NCI-H1092 (cell line): ENCODE measurements around the gene PMPCA.
"Not testable (repeated sequence)": the region's sequence is repeated elsewhere in the genome, so short reads cannot be mapped to it uniquely, and the experiment has no call there.

Experiments used
- DNase-seq: peaks from one replicate; lab custom pipeline; 2025; lab: John Stamatoyannopoulos, UW

The PMPCA gene

GRCh38 chr9:136394312-136395019 lies 16.0 kb upstream of the PMPCA start:
- DNase-seq, result no peak

GRCh38 chr9:136395020-136395340 lies 15.5 kb upstream of the PMPCA start:
- DNase-seq, result no peak

DNA sequence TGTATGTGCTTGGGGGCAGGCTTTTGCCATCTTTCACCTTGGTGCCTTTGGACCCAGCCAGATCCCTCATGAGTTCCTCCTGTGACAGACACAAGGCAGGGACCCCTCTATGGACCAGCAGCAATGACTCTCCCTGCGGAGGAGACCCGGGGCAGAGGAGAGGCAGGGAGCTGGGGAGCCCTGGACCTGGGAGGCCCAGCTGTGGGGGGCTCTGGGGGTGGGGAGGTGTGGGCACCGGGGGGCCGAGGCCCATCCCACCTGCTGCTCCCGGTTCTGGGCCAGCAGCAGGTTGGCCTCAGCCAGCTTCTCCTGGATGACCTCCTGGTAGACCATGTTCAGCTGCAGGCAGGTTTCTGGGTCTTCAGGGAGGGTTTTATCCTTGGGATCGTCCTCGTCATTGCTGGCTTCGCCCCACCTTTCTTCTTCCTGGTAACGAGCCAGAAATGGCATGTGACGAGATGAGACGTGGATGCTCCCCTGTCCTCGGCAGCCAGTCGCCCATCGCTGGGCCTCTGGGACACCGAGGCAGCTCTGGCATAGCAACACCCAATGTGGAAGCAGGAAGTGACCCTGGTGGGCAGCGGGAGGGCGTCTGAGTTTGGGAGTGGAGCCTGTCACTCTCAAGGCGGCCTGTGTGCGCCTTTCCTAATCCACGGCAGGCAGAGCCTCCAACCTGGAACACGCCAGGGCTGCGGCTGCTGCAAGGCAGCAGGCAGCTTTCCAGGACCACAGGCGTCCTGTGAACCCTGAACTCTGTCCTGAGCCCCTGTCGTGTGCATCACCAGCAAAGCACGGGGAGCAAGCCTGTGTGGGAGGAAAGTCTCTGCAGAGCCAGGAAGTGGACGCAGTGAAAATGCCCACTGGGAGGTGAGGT lies 14.9 kb upstream of the PMPCA start:
- DNase-seq, result no peak

DNA sequence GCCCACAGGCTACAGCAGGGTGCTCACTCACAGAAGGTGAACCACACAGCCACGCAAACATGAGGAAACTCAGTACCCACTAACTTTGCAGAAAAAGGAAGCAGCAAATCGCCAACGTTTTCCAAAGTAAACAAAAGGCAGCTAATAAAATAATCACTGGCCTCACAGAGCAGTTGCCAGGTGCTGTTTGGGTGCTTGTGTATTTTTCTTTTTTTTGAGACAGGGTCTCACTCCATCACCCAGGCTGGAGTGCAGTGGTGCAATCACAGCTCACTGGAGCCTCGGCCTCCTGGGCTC lies 14.3 kb upstream of the PMPCA start:
- DNase-seq, result no peak

DNA sequence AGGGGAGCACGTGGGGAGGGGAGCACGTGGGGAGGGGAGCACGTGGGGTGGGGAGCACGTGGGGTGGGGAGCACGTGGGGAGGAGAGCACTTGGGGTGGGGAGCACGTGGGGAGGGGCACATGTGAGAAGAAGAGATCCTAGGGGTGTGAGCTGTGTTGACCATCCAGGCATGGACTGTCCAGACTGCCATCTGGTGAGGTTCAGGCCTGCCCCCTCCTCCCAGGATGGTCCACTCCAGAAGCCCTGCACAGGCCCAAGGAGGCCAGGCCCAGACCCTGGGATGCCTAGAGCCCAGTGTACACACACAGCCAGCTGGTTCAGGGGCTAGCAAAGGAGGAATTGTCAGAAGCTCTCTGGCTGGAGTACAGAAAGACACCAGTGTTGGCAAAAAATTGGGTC lies 12.8 kb upstream of the PMPCA start:
- DNase-seq, result no peak

DNA sequence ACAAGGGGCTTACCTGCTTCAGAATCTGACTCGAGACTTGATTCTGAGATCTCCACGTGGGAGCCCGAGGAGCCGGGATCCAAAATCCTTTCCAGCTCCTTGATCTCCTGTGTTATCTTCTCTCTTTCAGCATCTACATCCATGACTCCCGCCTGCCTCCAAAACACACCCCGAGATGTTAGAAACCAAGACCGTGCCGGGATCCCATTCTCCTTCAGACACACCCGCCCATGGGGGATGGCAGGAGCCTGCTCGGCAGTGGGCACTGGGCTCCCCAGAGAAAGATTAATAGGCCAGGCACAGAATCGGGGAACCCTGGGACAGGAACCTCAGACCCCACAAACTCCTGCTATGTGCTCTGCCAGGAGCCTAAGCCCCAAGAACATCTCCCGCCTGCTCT lies 12.2 kb upstream of the PMPCA start:
- DNase-seq, result no peak

DNA sequence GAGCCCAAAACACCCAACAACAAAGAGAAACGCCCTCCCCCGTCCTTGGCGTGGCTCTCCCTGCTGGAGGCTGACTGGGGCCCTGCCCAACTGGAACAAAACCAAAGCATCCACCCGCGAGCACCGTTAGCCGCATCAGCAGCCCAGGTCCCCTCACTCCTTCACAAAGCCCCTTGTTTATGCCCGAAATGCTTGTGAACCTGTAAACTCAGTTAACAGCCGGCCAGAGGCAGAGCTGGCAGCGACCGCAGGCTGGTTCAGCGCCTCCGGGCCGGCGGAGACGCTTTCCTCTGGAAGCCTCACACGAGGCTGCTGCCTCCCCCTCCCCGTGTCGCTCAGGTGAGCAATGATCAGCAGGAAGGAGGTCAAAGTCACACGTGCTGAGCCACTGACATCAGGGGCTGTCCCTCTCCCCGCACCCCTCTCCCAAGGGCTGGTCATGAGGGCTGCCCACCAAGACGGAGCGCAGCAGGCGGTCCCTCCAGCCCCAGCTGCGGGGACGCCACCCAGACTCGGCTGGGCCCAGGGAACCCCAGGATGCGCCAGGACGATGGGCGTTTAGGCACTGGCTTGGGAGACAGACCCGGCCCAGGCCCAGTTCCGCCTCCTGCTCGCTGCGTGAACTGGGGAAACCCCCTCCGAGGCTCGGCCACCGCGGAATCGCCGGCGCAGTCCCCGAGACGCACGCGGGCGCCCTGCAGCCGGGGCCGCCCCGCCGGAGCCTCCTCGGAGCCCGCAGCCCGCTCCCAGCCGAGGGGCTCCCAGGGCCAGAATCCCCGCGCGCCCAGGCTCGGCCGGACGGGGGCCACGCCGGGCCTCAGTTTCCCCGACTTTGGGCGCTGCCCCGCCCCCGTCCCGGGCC lies 11.1 kb upstream of the PMPCA start:
- no peak for DNase-seq

GRCh38 chr9:136400038-136400834 lies 10.2 kb upstream of the PMPCA start, which contains the start of gene SNAPC4:
Gene SNAPC4, minus strand, starts transcription at chr9:136400170. Its CDS starts 1,742 bp downstream, at chr9:136398428.
- DNase-seq, result peak; percentile 81

DNA sequence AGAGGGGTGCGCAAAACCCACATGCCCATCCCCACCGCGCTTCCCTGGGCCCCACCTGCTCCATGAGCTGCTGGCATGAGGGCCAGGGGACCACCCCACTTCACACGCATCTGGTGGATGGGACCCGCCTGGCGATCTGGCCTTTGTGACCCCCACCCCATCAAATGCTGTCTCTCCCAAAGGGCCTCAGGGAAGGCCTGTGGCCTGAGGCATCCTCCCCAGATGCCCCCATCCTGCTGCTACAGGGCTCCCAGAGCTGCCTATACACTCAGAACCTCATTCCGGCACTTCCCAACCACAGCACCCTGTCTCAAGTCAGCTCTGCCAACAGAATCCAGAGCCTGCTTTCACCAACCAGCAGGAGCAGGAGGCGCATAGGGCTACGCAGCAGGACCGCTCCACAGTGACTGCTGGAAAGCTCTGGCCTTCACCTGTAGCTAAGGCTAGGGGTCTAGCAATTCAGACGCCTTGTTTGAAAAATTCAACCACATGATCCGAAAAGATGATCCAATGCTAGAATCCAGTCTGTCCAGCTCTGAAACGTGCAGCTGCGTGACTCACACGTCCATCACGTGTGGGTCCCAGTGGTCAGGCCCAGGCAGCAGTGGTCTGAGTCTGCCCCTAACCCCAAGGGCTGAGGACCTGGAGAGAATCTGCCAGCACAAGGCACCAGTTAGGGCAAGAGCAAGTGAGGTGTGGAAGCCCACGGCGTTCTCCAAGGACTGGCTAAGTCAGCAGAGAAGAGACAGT lies 9.1 kb upstream of the PMPCA start:
- DNase-seq, result no peak

DNA sequence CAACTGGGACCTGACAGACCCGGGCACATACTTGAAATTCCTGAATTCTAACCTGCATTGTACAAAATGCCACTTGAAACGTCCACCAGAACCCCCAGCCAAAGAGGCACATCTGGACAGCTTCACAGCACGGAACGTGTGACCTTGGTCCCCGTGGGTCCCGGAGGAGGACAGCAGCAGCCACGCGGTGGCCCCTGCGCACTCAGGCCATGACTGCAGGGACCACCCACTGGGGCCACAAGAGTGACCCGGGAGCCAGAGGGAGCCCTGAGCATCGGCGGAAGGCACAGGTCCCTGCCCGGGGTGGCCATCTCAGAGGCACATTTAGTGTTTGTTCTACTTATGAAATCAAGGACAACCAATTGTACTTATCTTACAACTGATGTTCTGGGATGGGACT lies 8.4 kb upstream of the PMPCA start:
- DNase-seq, result no peak

DNA sequence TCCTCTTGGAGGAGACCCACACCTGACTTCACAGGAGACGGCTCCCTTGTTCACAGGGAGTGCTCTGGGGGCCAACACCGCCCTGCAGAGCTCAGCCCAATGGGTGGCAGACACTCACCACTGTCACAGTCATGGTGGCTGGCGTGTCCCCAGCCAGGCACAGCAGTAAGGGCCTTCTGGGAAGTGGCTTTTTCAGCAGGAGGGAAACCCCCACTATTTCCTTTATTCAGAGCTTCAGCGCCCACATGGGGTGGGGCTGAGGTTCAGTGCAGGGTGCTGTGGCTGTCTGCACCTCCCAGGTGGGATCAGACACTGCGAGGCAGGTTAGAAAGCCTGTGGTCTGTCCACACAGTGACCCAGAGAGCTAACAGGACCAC lies 6.9 kb upstream of the PMPCA start:
- DNase-seq, result no peak

- DNase-seq, result no peak
Observed at GRCh38 chr9:136403915-136404800, 6.3 kb upstream of the PMPCA start.

- no peak for DNase-seq
Observed at GRCh38 chr9:136404801-136405136, 5.7 kb upstream of the PMPCA start.

- no peak for DNase-seq
Observed at GRCh38 chr9:136405481-136405880, 5.0 kb upstream of the PMPCA start.

DNA sequence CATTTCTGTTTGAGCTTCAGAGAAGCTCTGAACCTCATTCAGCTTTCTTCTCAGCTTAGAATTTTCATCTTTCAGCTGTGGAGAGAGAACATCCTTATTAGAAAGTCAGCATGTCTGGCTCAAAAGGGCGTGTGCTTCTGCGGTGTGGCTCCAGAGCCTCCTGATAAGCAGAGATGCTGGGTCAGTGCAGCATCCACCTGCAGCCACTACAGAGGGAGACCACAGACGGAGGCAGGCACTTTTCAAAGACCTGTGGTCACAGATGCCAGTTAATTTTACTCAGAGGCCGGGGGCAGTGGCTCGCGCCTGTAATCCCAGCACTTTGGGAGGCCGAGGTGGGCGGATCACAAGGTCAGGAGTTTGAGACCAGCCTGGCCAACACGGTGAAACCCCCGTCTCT lies 4.6 kb upstream of the PMPCA start:
- DNase-seq, result not testable (repeated sequence)

- not testable (repeated sequence) for DNase-seq
Observed at GRCh38 chr9:136407061-136407460, 3.4 kb upstream of the PMPCA start.

DNA sequence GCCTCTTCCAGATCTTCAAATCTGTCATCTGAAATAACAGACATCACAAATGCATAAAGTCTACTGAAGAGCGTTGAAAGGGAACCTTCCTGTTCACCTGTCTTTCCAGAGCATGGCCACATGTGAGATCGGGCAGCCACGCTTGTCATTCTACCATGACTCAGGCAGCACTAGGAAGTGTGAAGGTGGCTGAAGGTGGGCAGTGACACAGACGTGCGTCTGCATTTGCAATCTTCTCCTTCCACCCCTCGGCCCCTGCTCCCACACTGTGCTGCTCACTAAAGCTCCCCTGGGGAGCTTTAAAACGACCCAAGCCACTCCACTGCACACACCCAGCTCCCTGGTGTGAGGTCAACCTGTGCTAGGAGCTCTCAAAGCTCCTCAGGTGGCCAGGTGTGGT lies 2.5 kb upstream of the PMPCA start:
- DNase-seq, result no peak

DNA sequence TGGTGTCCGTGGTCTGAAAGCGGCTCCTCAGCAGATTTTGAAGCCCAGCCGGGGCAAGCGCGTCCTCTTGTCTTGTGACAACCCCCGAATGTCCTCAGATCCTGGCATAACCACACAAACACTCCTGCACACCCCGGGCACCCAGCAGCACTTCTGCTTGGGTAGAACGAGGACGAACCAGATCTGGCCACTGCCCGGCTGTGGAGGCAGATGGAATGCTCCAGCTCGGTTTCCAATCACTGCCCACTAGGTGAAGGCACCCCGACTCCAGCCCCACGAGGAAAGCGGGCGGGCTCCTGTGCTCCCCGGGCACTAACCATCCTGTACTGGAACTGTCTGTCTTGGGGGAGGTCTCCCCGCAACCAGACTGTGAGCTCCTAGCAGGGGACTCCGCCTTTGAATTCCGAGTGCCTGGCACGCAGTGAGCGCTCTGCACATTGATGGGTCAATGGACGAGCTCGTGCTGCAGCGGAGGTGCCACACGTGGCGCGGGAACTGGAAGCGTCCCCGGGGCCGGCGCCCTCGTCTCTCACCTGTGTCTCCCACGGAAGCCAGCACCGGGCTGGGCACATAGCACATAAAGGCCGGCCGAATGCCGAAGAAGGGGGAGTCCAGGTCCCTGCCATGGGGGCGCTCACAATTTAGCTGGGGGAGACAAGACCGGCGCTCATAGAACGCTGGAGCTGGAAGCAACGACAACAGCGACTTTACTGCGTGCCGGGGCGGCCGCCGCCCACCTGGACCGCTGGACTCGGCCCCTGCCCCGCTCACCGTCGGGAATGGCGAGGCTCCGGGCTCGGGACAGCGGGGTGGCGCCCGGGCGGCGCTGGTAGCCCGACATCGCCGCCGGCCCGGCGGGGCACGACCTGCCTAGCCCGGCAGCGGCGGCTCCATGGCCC lies 652 bp upstream of the PMPCA start:
- DNase-seq, result peak; percentile 15

- DNase-seq, result no peak
Observed at GRCh38 chr9:136411378-136411777, 920 bp downstream of the PMPCA start.
